GM04504 (cell line): ENCODE measurements around the gene IWS1.

Experiments
- DNase-seq: peaks from one replicate; pipeline ENCODE4 v3.0.0-alpha.2; 2012; ENCODE audit warnings: low read depth

Gene IWS1

DNA sequence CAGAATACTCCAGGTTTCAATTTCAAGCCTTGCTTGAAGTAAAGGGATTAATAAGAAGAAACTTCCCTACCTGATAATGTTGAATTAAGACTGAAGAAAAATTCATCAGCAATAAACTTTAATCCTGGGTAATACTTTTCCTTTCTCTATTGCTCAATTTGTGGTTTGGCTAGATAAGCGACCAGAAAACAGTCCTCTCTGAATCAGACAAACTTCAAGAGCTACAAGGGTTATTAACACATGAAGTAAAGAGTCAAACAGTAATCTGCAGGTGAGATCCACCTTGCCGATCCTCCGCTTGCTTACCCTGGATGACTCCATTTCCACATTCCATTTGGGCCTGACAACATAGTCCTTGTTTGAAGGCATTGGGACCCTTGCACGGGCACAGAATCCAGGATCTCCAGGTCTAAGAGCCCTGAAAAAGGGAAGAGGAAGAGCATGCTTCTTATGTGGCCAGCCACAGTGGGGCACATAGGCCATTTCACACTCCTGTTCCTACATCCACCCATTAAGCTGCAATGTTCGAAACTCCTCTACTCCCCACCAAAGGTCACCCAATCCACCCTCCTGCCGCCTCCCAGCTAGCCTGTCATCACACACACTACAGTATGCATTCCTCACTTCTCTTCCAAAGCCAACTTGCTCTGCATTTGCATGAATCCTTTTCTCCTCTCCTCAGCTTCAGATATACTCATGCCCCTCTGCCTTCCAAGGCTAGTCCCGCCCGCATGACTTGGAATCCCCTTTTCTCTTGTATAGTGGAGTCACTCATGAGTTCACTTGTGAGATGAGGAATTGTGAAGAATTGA is 39.8 kb downstream of the IWS1 start:
- DNase-seq = no peak

DNA sequence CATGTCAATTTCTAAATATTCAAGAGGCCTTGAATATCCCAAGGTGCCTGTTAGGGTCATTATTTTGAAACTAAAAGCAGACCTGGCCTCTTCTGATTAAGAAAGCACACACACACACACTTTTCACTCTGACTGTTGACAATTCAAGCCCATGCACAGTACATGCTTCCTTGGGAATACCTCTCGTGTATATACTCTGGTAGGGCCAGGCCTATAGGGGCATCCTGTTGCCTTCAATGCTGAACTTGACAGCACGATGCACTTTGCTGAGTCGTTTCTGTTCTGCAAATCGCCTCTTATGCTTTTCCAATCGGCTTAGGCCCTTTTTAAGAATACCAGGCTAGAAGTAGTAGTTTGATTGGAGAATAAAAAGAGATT is 40.6 kb downstream of the IWS1 start:
- DNase-seq = no peak

DNA sequence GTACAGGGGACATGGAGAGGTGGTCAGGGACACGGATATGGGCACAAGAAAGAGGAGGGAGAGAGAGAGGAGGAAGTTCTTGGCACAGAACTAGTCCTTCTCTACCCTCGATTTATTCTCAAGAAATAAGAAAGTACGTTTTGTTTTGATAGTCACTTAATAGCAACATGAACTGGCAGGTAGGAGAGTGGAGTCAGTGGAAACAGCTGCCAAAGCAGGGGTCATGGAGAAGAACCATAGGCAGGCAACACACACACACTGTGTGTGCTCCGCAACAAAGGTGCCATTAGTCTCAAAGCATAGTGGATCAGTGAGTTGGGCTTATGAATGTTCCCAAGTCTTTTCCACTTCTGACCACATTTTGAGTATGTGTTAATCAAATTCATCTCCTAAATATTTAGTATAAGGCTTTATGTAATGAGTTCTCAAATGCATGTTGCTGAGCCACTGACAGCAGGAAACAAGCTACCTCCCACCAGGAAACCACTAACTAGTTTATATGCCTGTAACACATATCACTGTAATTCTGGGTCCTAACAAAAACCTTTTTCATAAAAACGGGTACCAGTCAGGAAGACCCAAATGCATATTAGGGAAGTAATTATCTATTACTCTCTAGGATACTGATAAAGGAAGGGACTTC is 41.1 kb downstream of the IWS1 start:
- no peak for DNase-seq

DNA sequence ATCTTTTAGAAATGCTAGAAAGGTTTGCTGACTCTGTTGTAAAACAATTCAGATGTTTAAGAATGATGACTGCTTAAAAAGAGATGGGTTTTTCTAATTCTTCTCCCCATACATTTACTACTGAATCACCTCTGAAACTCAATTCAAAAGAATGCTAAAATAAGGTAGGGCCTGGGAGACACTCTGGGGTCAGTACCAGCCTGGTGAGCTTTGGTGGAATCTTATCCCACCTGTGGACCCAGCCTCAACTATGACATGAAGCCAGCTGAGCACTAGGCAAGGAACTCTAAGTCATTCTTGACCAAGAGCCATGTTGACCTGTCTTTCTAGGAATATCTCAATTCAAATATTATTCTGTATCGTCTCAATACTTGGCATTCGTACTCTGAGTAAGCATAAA is 44.3 kb downstream of the IWS1 start:
- no peak for DNase-seq

DNA sequence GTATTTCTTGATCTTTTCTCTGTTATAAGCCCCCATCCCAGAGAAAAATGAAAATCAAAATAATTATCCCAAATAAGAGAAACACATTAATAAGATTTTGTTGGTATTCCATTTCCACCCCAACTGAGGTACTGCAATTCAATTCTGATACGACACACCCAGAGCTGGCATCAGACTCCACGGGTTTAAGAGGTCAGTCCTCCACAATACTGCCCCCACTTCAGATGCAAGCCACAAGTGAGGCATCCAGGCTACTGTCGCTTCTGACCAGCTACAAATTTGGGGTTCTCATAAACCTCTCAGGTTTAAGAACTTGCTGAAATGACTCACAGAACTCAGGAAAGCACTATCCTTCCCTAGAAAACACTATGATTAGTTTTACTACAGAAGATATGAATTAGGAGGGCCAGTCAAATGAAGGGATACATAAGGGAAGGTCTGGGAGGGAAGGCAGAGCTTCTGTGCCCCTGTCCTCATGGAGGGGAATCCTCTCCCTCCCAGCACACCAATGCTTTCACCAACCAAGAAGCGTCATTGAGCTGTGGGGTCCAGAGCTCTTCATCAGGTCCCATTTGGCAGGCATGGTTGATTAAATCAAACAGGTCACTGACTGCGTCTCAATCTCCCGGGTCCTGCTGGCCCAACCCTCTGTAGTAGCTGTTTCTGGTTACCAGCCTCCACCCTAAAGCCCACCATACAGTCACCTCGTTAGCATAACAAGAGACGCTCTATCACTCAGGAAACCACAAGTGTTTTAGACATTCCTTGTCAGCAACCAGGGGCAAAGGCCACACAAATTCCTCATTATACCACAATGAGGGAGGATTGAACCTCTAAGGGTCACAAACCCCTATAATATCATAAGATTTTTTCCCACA is 46.2 kb downstream of the IWS1 start:
- no peak for DNase-seq

DNA sequence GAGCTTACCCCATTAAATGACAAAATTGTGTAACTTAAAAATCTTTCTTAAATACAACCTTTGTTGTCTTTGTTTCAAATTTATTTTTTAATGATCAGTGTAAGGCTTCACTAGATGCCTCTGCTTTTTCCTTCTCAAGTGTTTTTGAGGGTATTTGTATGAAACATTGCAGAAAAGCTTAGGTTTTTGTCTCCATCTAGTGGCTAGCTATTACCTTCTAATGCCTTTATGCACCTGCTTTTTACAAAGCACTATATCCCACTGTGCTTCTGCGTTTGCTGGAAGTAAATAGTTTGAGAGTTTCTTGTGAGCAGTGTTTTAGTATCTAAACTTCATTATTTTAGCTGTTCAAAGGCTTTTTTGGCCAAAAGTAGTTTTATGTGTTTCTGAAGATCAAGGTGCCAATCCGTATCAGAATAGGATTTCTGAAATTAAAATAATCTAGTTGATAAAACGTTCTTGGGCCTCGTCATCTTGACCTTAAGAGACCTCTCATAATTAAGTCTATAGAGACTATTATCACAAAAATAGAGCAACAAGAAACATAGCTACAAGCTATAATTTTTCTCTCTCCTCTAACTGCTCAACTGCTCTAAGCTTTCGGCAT is 47.0 kb downstream of the IWS1 start:
- peak; percentile 28 for DNase-seq

DNA sequence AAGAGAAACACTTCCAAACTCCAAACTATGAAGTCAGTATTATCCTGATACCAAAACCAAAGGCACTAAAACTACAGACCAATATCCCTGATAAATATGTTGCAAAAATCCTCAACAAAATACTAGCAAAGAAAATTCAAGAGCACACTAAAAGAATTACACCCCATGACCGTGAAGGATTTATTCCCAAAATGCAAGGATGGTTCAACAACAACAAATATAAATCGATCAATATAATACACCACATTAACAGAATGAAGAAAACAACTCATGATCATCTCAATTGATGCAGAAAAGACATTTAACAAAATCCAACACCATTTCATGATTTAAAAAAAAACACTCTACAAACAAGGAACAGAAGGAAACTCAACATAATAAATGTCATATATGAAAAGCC is 50.5 kb downstream of the IWS1 start:
- DNase-seq = no peak

DNA sequence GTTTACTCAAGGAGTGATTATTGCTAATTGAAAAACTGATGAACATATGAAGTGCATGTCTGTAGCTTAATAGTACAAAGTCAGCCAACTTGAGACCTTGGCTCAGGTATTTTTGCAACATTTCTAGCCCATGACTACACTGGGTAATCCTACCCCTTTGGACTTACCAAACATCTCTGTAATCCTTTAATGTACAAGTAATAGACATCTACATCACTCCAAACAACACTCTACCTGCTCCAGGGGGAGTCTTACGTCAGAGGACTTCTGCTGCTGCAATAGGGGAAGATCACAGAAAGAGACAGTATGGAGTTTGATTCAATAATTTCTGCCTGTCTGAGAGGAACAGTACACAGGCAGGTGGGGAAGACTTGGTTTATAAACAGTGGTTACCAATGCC is 54.0 kb downstream of the IWS1 start:
- no peak for DNase-seq

DNA sequence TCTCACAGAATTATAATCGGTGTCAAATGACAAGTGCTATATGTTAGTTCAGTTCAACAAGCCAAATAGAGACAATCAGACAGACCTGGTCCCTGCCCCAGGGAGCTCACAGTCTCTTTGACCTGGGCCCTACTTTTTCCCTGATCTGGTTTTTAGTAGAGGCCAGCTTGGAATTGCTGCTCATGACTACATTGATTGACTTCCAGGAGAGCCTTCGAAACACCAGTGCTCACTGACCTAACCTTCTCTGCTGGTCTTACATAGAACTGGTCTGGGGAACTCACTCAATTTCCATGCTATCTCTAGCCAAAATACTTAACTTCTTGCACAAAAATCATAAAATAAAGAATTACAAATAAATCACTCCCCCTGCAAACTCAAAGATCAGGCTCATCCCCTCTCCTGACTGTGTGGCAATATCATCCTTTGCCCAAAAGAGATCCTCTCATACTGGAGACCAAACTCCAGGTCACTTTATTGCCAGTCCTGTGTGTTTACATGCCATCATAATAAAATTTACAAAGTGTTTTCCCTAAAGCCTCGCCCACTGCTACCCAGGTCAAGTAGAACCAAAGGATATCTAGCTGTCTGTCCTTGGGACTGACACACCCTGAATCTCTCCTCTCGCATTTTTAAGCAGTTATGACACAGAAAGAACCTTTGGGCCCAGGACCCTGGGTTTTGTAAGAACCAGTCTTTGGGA is 54.9 kb downstream of the IWS1 start:
- DNase-seq = no peak

DNA sequence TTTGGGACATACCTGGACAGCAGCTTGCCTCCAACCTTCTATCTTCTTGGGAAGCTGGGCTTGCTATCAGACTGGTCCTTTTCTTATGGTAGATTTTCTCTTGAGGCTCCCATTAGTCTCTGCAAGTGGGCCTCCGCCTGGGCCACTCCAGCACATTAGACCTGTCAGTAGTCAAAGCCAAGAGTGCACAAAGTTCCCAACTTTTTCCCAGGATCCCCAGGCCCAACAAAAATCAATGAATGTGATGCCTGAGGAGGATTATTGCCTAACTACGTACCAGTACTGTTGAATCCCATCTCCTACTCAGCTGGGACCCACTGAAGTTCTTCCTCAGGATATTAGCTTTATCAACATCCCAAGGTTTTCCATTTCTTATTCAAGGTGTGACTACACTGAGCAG is 56.3 kb downstream of the IWS1 start:
- no peak for DNase-seq

DNA sequence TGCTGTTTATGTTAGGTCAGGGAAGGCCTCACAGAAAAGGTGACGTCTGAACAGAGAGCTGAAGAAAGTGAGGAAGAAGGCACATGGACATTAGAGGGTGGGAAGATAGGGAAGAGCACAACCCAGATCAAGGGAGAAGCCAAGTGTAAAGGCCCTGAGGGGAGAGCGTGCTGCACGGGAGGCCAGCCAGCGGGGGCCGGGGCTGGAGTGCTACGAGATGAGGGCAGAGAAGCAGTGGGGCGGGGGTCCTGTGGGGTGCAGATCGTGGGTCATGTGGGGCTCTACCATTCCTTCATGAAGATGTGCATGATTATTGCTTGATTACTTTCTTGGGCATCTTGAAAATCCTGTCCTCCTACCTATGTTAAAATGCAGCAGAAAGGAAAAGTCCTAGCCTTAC is 57.2 kb downstream of the IWS1 start:
- DNase-seq = no peak

DNA sequence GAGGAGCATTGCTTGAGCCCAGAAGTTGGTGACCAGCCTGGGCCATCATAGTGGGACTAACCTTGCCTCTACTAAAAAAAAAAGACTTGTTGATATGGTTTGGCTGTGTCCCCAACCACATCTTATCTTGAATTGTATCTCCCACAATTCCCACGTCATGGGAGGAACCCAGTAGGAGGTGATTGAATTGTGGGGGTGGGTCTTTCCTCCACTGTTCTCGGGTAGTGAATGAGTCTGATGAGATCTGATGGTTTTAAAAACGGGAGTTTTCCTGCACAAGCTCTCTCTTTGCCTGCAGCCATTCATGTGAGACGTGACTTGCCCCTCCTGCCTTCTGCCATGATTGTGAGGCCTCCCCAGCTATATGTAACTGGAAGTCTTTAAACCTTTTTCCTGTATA is 61.0 kb downstream of the IWS1 start:
- DNase-seq = no peak

DNA sequence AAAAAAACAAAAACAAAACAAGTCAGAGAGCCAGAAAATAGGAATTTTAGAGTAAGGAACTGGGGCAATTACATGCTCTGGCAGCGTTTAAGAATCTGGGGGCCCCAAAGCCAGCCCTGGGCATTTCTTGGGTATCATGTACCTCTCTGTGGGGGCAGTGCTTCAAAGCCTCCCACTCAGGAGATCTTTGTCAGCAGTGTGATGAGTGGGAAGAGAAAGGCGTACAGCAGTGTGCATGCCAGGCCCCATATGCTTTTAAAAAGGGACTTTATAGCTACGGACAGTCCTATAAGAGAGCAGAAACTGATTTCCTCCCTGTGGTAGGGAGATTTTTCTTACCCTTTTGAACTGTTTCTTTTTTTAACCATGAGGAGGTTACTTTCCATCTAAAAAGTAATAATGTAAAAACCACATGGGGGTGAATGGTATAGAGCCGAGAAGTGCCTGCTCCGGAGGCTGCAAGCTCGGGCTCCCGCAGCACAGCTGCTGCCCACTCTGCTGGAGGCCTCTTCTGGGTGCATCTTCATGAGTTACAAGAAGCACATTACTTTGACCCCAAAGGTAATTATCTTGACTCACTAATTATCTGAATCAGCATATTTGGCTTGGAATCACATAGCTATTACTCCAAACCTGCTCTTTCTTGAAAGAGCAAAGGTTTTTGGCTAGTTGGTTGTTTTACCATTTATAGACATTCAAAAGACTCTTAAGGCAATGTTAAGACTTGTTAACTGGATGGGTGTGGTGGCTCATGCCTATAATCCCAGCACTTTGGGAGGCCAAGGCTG is 61.6 kb downstream of the IWS1 start:
- no peak for DNase-seq

DNA sequence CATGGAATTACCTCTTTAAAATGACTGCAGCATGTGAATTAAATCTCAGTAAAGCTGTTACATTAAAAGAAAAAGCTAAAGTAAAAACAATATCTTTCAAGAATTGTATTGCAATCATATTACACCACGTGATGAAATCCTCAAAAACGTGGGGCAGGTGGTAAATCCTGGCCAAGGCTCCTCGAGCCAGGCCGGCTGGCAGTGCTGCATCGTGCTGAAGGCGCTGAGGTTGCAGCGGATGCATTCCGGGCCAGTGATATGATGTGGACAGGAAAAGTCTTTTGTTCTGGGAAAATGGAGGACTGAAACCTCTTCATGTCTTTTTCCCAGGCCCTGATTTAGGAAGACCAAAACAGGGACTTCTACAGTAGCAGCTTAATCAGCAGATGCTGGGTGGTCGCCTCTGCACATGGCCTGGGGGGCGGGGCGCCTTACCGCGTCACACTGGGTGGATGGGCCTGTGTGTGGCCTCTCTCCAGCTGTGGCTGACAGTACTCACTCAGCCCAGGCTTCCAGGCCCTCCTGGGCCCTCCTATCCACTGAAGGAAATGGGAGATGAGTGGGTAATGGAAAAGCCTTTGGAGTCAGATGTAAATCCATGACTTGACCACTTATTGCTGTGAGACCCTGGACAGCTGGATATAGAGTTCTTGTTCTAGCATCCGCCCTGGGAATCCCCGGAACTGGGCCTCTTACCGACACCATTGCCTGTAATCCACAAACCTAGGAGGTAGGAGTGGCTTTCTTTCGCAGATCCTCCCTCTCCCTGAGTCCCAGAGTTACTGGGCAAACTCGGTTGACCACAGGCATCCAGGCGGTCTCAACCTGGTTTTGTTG is 62.9 kb downstream of the IWS1 start:
- DNase-seq = no peak

DNA sequence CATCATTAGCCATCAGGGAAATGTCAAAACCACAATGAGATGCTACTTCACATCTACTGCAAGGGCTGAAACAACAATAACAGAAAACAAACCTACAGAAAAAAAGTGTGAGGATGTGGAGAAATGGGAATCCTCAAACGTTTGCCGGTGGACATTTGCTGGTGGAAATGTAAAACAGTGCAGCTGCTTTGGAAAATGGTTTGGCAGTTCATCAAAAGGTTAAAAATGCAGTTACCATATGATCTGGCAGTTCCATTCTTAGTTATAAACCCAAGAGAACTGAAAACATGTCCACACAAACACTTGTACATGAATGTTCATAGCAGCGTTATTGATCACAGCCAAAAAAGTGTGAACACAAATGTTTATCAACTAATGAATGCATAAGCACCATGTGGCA is 63.8 kb downstream of the IWS1 start:
- no peak for DNase-seq

DNA sequence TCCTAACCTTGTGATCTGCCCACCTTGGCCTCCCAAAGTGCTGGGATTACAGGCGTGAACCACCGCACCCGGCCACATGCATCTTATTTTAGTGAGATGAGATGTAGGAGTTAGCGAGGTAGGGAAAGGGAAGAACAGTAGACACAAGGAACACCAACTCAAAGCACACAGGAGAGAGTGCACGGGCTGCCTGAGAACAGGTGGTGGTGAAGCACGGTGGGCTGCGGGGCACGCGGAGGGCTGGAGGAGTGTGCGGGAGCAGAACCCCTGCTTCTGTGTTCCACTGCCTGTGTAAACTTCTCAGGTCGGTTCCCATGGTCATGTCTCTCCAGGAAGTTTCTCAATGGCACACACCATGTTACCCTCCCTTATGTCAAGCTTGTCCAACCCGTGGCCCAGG is 69.3 kb downstream of the IWS1 start:
- DNase-seq = no peak

DNA sequence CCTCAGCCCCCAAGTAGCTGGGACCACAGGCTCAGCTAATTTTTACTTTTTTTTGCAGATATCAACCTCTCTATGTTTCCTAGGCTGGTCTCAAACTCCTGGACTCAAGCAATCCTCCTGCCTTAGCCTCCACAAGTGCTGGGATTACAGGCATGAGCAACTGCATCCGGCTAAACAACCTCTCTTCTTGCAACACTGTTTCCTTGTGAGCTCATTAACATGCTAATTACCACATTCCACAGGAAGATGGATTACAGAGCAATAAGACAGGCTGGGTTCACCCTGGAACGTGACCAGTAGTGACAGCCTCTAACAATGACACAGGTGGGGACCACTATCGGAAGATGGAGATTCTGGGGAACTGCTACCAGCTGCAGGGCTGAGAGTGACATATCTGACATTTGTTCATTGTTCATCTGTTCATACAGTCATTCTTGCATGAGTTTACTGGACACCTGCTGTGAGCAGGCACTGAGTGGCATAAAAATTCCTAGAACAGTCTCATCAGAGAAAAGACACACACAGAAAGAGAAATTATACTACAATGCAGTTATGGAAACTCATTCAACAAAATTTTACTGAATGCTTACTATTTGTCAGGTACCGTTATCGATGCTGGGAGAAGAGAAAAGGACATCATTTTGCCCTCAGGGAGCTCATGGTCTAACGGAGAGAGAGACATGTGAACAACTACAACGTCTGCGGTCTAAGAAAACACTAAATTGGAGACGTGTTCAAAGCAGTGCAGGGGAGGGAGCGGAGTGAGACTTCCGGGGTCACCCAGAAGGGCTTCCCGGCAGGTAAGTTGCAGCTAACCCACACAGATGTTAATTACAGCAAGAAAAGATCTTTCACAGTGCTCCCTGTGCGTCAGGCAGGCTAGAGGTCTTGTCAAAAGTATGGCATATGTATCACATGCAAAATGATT is 70.5 kb downstream of the IWS1 start:
- DNase-seq = no peak

DNA sequence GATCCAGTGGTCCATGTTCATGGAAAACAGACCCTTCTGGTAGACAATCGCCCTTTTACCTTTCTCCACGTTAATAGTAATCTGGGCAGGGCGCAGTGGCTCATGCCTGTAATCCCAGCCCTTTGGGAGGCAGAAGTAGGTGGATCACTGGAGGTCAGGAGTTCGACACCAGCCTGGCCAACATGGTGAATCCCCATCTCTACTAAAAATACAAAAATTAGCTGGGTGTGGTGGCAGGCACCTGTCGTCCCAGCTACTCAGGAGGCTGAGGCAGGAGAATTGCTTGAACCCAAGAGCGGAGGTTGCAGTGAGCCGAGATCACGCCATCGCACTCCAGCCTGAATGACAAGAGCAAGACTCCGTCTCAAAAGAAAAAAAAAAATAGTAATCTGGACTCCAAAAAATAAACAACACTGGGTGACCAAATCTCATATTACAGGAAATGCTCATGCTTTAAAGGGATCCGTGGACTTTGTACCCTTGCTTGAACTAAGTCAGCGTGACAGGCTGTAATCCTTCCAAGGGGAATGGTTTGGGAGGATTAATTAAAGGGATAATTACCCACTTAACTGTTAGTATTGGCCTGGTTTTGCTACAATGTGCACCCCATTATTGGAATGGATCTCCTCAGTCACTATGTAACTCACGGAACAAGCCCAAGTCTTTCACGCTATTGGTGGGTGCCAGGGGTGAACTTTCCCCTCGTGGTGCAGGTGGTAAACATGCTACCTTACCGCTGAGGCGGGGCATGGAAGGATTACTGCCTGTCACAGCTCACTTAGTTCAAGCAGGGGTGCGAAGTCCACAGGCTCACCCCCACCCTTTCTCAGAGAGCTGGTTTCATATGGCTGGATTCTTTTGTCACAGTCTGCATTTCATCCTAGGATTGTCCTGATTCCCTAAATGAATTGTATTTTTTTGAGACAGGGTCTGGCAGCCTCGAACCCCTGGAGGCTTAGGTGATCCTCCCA is 71.4 kb downstream of the IWS1 start:
- DNase-seq = no peak
